ENCODE data around the gene NTSR1.

DNA sequence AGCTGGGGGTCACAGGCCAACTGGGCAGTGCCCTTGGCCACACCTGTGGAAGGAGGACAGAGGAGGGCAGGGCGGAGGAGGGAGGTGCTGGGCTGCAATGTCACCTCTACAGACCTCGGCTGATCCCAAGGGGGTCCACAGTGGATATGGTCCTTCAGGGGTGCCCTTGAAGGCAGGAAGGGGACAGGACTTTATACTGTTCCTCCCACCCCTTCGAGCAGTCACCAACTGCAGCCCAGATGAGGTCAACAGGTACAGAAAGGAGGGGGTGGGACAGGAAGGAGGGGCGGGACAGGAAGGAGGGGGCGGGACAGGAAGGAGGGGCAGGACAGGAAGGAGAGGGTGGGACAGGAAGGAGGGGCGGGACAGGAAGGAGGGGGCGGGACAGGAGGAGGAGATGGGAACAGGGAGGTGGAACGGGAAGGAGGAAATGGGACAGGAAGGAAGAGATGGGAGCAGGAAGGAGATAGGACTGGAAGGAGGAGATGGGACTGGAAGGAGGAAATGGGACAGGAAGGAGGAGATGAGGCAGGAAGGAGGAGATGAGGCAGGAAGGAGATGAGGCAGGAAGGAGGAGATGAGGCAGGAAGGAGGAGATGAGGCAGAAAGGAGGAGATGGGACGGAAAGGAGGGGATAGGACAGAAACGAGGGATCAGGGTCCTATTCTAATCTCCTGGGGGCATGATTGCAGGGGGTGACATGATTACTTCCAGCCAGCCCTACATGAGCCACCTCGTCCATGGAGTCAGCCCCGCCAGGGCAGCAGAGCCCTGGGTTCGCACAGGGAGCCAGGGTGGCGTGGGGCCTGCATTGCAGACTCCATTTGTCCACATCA is 68.3 kb downstream of the NTSR1 start:
- TF ChIP-seq, protein P1, sequence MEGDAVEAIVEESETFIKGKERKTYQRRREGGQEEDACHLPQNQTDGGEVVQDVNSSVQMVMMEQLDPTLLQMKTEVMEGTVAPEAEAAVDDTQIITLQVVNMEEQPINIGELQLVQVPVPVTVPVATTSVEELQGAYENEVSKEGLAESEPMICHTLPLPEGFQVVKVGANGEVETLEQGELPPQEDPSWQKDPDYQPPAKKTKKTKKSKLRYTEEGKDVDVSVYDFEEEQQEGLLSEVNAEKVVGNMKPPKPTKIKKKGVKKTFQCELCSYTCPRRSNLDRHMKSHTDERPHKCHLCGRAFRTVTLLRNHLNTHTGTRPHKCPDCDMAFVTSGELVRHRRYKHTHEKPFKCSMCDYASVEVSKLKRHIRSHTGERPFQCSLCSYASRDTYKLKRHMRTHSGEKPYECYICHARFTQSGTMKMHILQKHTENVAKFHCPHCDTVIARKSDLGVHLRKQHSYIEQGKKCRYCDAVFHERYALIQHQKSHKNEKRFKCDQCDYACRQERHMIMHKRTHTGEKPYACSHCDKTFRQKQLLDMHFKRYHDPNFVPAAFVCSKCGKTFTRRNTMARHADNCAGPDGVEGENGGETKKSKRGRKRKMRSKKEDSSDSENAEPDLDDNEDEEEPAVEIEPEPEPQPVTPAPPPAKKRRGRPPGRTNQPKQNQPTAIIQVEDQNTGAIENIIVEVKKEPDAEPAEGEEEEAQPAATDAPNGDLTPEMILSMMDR (IDR thresholded peaks at IDR 0.05; ENCODE audit: low read depth, low read length, poor library complexity, severe bottlenecking), result no peak
- TF ChIP-seq EZH2phosphoT487 (IDR thresholded peaks at IDR 0.05; ENCODE audit: borderline replicate concordance, low read length), result no peak

Data from DOHH2 (cell line).